K562 (cell line): ENCODE results near the gene PPM1E.

Experiments used
- CTCF ChIP-seq, 3 experiments: IDR thresholded peaks in 2 of 3; conservative IDR thresholded peaks in 1 of 3; 2 replicates each; pipeline ENCODE4 v1.5.1; 2011 to 2012; ENCODE audit warnings: low read length in 3 of 3, mild to moderate bottlenecking in 3 of 3, control low read depth in 2 of 3, improper control_type of control experiment in 1 of 3, inconsistent platforms in 1 of 3, low read depth in 1 of 3, mixed read lengths in 1 of 3, moderate library complexity in 1 of 3; ENCODE audit not compliant: insufficient read depth in 2 of 3
- ETV6 ChIP-seq, 3 experiments: fragments of 150-350 bp in 1 of 3; sonication (generic) in 1 of 3; formaldehyde crosslinking in 1 of 3; IDR thresholded peaks; 2 replicates each; pipeline versions ENCODE4 v1.6.1 to v1.8.0; 2014 to 2022; ENCODE audit warnings: borderline replicate concordance in 2 of 3, low read depth in 2 of 3, antibody characterized with exemption in 1 of 3, low read length in 1 of 3, mild to moderate bottlenecking in 1 of 3, missing genetic modification reagents in 1 of 3
- JUN ChIP-seq, 2 experiments: sonication (generic) in 1 of 2; formaldehyde crosslinking in 1 of 2; IDR thresholded peaks; 2 replicates each; pipeline versions ENCODE4 v1.6.1 to v1.8.0; 2012 to 2022; ENCODE audit warnings: borderline replicate concordance in 2 of 2, mild to moderate bottlenecking in 2 of 2, improper control_type of control experiment in 1 of 2, low read depth in 1 of 2, low read length in 1 of 2, missing genetic modification reagents in 1 of 2
- POLR2A ChIP-seq: fragments of 450-650 bp; conservative IDR thresholded peaks from 2 replicates; pipeline ENCODE4 v1.6.1; 2016
- TF ChIP-seq, protein P1 (sequence below): IDR thresholded peaks from 2 replicates; pipeline ENCODE4 v1.6.1; 2012; ENCODE audit warnings: low read depth, low read length, improper control_type of control experiment, borderline replicate concordance

GRCh38 chr17:58831780-58832179 is 76.1 kb downstream of the PPM1E start:
- TF ChIP-seq ETV6 (IDR thresholded peaks at IDR 0.05; ENCODE audit: borderline replicate concordance in 1 of 2, low read depth in 2 of 2, low read length in 1 of 2) (no peak), ETV6 (CRISPR knock-in tag; IDR thresholded peaks at IDR 0.05; ENCODE audit: borderline replicate concordance) (no peak), POLR2A (no peak), JUN (IDR thresholded peaks at IDR 0.05; ENCODE audit: borderline replicate concordance, low read depth, low read length) (no peak), JUN (CRISPR knock-in tag; IDR thresholded peaks at IDR 0.05; ENCODE audit: borderline replicate concordance) (no peak), CTCF (IDR thresholded peaks at IDR 0.05 in 2 of 3, conservative IDR thresholded peaks at IDR 0.05 in 1 of 3; ENCODE audit: insufficient read depth in 2 of 3, low read depth in 1 of 3, low read length in 3 of 3) (no peak)
- TF ChIP-seq, protein P1, sequence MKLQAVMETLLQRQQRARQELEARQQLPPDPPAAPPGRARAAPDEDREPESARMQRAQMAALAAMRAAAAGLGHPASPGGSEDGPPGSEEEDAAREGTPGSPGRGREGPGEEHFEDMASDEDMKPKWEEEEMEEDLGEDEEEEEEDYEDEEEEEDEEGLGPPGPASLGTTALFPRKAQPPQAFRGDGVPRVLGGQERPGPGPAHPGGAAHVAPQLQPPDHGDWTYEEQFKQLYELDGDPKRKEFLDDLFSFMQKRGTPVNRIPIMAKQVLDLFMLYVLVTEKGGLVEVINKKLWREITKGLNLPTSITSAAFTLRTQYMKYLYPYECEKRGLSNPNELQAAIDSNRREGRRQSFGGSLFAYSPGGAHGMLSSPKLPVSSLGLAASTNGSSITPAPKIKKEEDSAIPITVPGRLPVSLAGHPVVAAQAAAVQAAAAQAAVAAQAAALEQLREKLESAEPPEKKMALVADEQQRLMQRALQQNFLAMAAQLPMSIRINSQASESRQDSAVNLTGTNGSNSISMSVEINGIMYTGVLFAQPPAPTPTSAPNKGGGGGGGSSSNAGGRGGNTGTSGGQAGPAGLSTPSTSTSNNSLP: no peak
